ENCODE results near the gene KRTAP9-1. TPM values are rescaled to one million over a fixed set of nuclear protein-coding genes. Genes with fewer than 3 reads are reported as not detected.

Gene KRTAP9-1
- total RNA-seq, 1 donor from 2014 or later = 1.4 TPM

Other genes with a start within 250 kb of the KRTAP9-1 start
- 2.4 TPM for gene KRT39, start 222.9 kb upstream of the KRTAP9-1 start, total RNA-seq (ENCODE audit: insufficient read depth, low replicate concordance)
- not detected for gene KRT40, start 205.6 kb upstream of the KRTAP9-1 start, total RNA-seq (ENCODE audit: insufficient read depth, low replicate concordance)
- gene KRTAP3-3, start 195.7 kb upstream of the KRTAP9-1 start, total RNA-seq (ENCODE audit: insufficient read depth, low replicate concordance) = not detected
- gene KRTAP3-2, start 190.0 kb upstream of the KRTAP9-1 start, total RNA-seq (ENCODE audit: insufficient read depth, low replicate concordance) = 31.1 TPM
- gene KRTAP3-1, start 180.8 kb upstream of the KRTAP9-1 start, total RNA-seq (ENCODE audit: insufficient read depth, low replicate concordance) = not detected
- not detected for gene KRTAP1-5, start 162.7 kb upstream of the KRTAP9-1 start, total RNA-seq (ENCODE audit: insufficient read depth, low replicate concordance)
- gene KRTAP1-4, start 159.7 kb upstream of the KRTAP9-1 start, total RNA-seq (ENCODE audit: insufficient read depth, low replicate concordance) = not detected
- gene KRTAP1-3, start 155.0 kb upstream of the KRTAP9-1 start, total RNA-seq (ENCODE audit: insufficient read depth, low replicate concordance) = not detected
- gene KRTAP1-1, start 148.4 kb upstream of the KRTAP9-1 start, total RNA-seq (ENCODE audit: insufficient read depth, low replicate concordance) = not detected
- not detected for gene KRTAP2-1, start 142.6 kb upstream of the KRTAP9-1 start, total RNA-seq (ENCODE audit: insufficient read depth, low replicate concordance)
- 8.4 TPM for gene KRTAP2-2, start 134.7 kb upstream of the KRTAP9-1 start, total RNA-seq (ENCODE audit: insufficient read depth, low replicate concordance)
- 20.5 TPM for gene KRTAP2-3, start 129.8 kb upstream of the KRTAP9-1 start, total RNA-seq (ENCODE audit: insufficient read depth, low replicate concordance)
- not detected for gene KRTAP2-4, start 124.0 kb upstream of the KRTAP9-1 start, total RNA-seq (ENCODE audit: insufficient read depth, low replicate concordance)
- gene KRTAP4-7, start 105.7 kb upstream of the KRTAP9-1 start, total RNA-seq (ENCODE audit: insufficient read depth, low replicate concordance) = not detected
- gene KRTAP4-8, start 91.7 kb upstream of the KRTAP9-1 start, total RNA-seq (ENCODE audit: insufficient read depth, low replicate concordance) = not detected
- gene KRTAP4-16, start 87.7 kb upstream of the KRTAP9-1 start, total RNA-seq (ENCODE audit: insufficient read depth, low replicate concordance) = not detected
- not detected for gene KRTAP4-9, start 84.5 kb upstream of the KRTAP9-1 start, total RNA-seq (ENCODE audit: insufficient read depth, low replicate concordance)
- 3.4 TPM for gene KRTAP4-11, start 71.5 kb upstream of the KRTAP9-1 start, total RNA-seq (ENCODE audit: insufficient read depth, low replicate concordance)
- not detected for gene KRTAP4-12, start 65.7 kb upstream of the KRTAP9-1 start, total RNA-seq (ENCODE audit: insufficient read depth, low replicate concordance)
- gene KRTAP4-6, start 49.3 kb upstream of the KRTAP9-1 start, total RNA-seq (ENCODE audit: insufficient read depth, low replicate concordance) = 1.2 TPM
- 5.5 TPM for gene KRTAP4-5, start 40.1 kb upstream of the KRTAP9-1 start, total RNA-seq (ENCODE audit: insufficient read depth, low replicate concordance)
- 2.6 TPM for gene KRTAP4-4, start 29.1 kb upstream of the KRTAP9-1 start, total RNA-seq (ENCODE audit: insufficient read depth, low replicate concordance)
- gene KRTAP4-3, start 21.7 kb upstream of the KRTAP9-1 start, total RNA-seq (ENCODE audit: insufficient read depth, low replicate concordance) = 1.4 TPM
- gene KRTAP4-2, start 11.7 kb upstream of the KRTAP9-1 start, total RNA-seq (ENCODE audit: insufficient read depth, low replicate concordance) = not detected
- 1.9 TPM for gene KRTAP4-1, start 5.0 kb upstream of the KRTAP9-1 start, total RNA-seq (ENCODE audit: insufficient read depth, low replicate concordance)
- gene KRTAP9-2, start 36.8 kb downstream of the KRTAP9-1 start, total RNA-seq (ENCODE audit: insufficient read depth, low replicate concordance) = not detected
- not detected for gene KRTAP9-3, start 42.6 kb downstream of the KRTAP9-1 start, total RNA-seq (ENCODE audit: insufficient read depth, low replicate concordance)
- gene KRTAP9-8, start 48.1 kb downstream of the KRTAP9-1 start, total RNA-seq (ENCODE audit: insufficient read depth, low replicate concordance) = not detected
- gene KRTAP9-4, start 59.8 kb downstream of the KRTAP9-1 start, total RNA-seq (ENCODE audit: insufficient read depth, low replicate concordance) = 1.2 TPM
- gene KRTAP9-9, start 65.5 kb downstream of the KRTAP9-1 start, total RNA-seq (ENCODE audit: insufficient read depth, low replicate concordance) = not detected
- gene KRTAP9-6, start 75.5 kb downstream of the KRTAP9-1 start, total RNA-seq (ENCODE audit: insufficient read depth, low replicate concordance) = not detected
- gene KRTAP9-7, start 85.8 kb downstream of the KRTAP9-1 start, total RNA-seq (ENCODE audit: insufficient read depth, low replicate concordance) = not detected
- not detected for gene KRTAP29-1, start 113.0 kb downstream of the KRTAP9-1 start, total RNA-seq (ENCODE audit: insufficient read depth, low replicate concordance)
- gene KRTAP16-1, start 119.4 kb downstream of the KRTAP9-1 start, total RNA-seq (ENCODE audit: insufficient read depth, low replicate concordance) = not detected
- gene KRTAP17-1, start 125.8 kb downstream of the KRTAP9-1 start, total RNA-seq (ENCODE audit: insufficient read depth, low replicate concordance) = not detected
- gene KRT33A, start 160.9 kb downstream of the KRTAP9-1 start, total RNA-seq (ENCODE audit: insufficient read depth, low replicate concordance) = 1.4 TPM
- gene KRT33B, start 179.9 kb downstream of the KRTAP9-1 start, total RNA-seq (ENCODE audit: insufficient read depth, low replicate concordance) = not detected
- not detected for gene KRT34, start 192.4 kb downstream of the KRTAP9-1 start, total RNA-seq (ENCODE audit: insufficient read depth, low replicate concordance)
- gene KRT31, start 207.7 kb downstream of the KRTAP9-1 start, total RNA-seq (ENCODE audit: insufficient read depth, low replicate concordance) = not detected
- gene KRT37, start 234.7 kb downstream of the KRTAP9-1 start, total RNA-seq (ENCODE audit: insufficient read depth, low replicate concordance) = not detected